ENCODE data around the gene ARL15. TPM values are rescaled to one million over a fixed set of nuclear protein-coding genes. Genes with fewer than 3 reads are reported as not detected.
"Not testable (repeated sequence)": the region's sequence is repeated elsewhere in the genome, so short reads cannot be mapped to it uniquely, and the experiment has no call there.

ARL15 gene
- total RNA-seq, 1 donor from 2014 or later, result 10.4 TPM

- intact Hi-C loops (cut with micrococcal nuclease); DNase-seq (ENCODE audit: low spot score); H3K27ac Mint-ChIP-seq; H3K27me3 Mint-ChIP-seq (ENCODE audit: insufficient read depth); H3K36me3 Mint-ChIP-seq (ENCODE audit: low read depth); H3K4me1 Mint-ChIP-seq (ENCODE audit: low read depth); H3K4me3 Mint-ChIP-seq: not testable (repeated sequence)
- H3K9me3 Mint-ChIP-seq, result peaks cover 17% of the 10 kb centered on the region
These were observed 473.4 kb downstream of the ARL15 start for GRCh38 chr5:53836851-53837430.

DNA sequence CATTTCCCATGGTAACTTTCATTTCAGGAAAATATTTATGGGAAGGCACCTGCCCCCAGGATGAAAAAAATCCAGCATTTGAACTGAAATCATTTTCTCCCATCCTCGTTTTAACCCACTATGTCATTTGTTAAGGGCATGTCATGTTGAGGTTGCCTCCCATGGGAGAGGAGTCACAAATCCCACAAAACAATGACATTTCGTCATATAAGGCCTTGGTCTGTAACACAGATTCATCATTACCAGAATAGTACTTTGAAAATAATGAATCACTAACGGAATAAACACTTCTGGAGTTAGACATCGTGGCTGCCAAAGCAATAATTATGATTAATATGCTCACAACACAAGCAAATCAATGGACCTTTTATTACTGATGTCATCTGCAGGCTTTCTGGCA lies 475.9 kb downstream of the ARL15 start:
- no peaks in the 10 kb centered on the region for H3K4me1 Mint-ChIP-seq (ENCODE audit: low read depth)
- H3K36me3 Mint-ChIP-seq (ENCODE audit: low read depth), result no peaks in the 10 kb centered on the region
- H3K27me3 Mint-ChIP-seq (ENCODE audit: insufficient read depth), result peaks cover 2% of the 10 kb centered on the region

More for the DNA sequence above, 475.9 kb downstream of the ARL15 start:
- no peak for DNase-seq (ENCODE audit: low spot score)
- no peak overlapping the region for H3K4me3 Mint-ChIP-seq
- intact Hi-C loops (cut with micrococcal nuclease), result no loop called here
- no peak overlapping the region for H3K27ac Mint-ChIP-seq
- H3K9me3 Mint-ChIP-seq, result peaks cover 6% of the 10 kb centered on the region

Other genes starting within 250 kb of the ARL15 start
- not detected in 2 replicates for gene HSPB3, start 145.1 kb upstream of the ARL15 start, total RNA-seq
- 25.4 and 27.9 TPM in 2 replicates for gene SNX18, start 207.2 kb upstream of the ARL15 start, total RNA-seq

Data from activated T-helper 1 cell treated with anti-CD3 and anti-CD28 coated beads, Interleukin-12 subunit alpha, Interleukin-12 subunit beta, Interleukin-2, Interleukin-4 antibody, amounts not matched to agents 30 ng/mL and 10 ng/mL and 1 ng/mL, durations not matched to agents 14 hours and 24 hours and 36 hours (primary cell).